B cell (primary cell): ENCODE results near the gene RARS2. TPM values are rescaled to one million over a fixed set of nuclear protein-coding genes. Genes with fewer than 3 reads are reported as not detected.

Source experiments
- ATAC-seq: fragments of 200-7000 bp; cut with Tn5 transposase; one replicate; pipeline ENCODE4 v1.10.0; 2021; ENCODE audit warnings: low read depth, mild to moderate bottlenecking, moderate number of reproducible peaks, moderate library complexity
- CTCF ChIA-PET: fragments of 350-600 bp; sonication (Branson Sonifier 250); formaldehyde crosslinking; loops from one replicate; lab custom pipeline; 2021; ENCODE audit warnings: antibody characterized with exemption, inconsistent platforms; lab: Charles Lee
- POLR2A ChIA-PET: fragments of 350-600 bp; sonication (Branson Sonifier 250); formaldehyde crosslinking; loops from one replicate; lab custom pipeline; 2021; ENCODE audit warnings: antibody characterized with exemption; lab: Charles Lee
- DNase-seq: peaks from one replicate; pipeline ENCODE4 v3.0.0; 2013
- H2AFZ ChIP-seq: 2 replicates; pipeline ENCODE4 v1.6.1; 2012; ENCODE audit warnings: mild to moderate bottlenecking, low read depth, low read length; ENCODE audit not compliant: insufficient read depth, poor library complexity, severe bottlenecking
- H3K27ac ChIP-seq, 2 donors: 1 replicate in 1 of 2; 2 replicates in 1 of 2; pipeline ENCODE4 v1.5.1; 2012 to 2013; ENCODE audit warnings: low read length in 2 of 2, mild to moderate bottlenecking in 2 of 2, moderate library complexity in 1 of 2
- H3K27me3 ChIP-seq, 4 experiments: fragments of 200-600 bp in 1 of 4; sonication (generic) in 1 of 4; replicated peaks in 1 of 4; 1 replicate in 2 of 4; 2 replicates in 2 of 4; pipeline versions ENCODE4 v1.6.1 to v1.7.0; 2013 to 2016; ENCODE audit warnings: low read length in 3 of 4, mild to moderate bottlenecking in 2 of 4, mixed read lengths in 1 of 4, moderate library complexity in 1 of 4; ENCODE audit not compliant: insufficient read depth in 4 of 4, control insufficient read depth in 3 of 4; ENCODE audit errors: control extremely low read depth in 1 of 4
- H3K36me3 ChIP-seq, 2 experiments: replicated peaks in 1 of 2; 1 replicate in 1 of 2; 2 replicates in 1 of 2; pipeline versions ENCODE4 v1.6.1 to v1.7.1; 2013; ENCODE audit warnings: low read length in 1 of 2; ENCODE audit not compliant: insufficient read depth in 2 of 2, control insufficient read depth in 1 of 2; ENCODE audit errors: control extremely low read depth in 1 of 2, extremely low read depth in 1 of 2
- H3K4me1 ChIP-seq, 2 donors: fragments of 200-600 bp in 1 of 2; sonication (generic) in 1 of 2; 1 replicate in 1 of 2; 2 replicates in 1 of 2; pipeline versions ENCODE4 v1.5.1 to v1.6.1; 2013 to 2017; ENCODE audit warnings: low read length in 2 of 2; ENCODE audit not compliant: control insufficient read depth in 2 of 2, insufficient read depth in 2 of 2
- H3K4me2 ChIP-seq: replicated peaks from 2 replicates; pipeline ENCODE3; 2012; ENCODE audit warnings: mild to moderate bottlenecking, low read depth, low read length; ENCODE audit not compliant: poor library complexity, severe bottlenecking
- H3K4me3 ChIP-seq, 5 experiments: fragments of 200-600 bp in 1 of 5; sonication (generic) in 1 of 5; 1 replicate in 3 of 5; 2 replicates in 2 of 5; pipeline versions ENCODE4 v1.5.1 to v1.7.0; 2011 to 2016; ENCODE audit warnings: low read length in 4 of 5, mild to moderate bottlenecking in 4 of 5, low read depth in 2 of 5, control low read depth in 1 of 5, moderate library complexity in 1 of 5; ENCODE audit not compliant: insufficient read depth in 1 of 5; ENCODE audit errors: control extremely low read depth in 1 of 5, extremely low read depth in 1 of 5
- H3K79me2 ChIP-seq: fragments of 200-600 bp; sonication (generic); one replicate; pipeline ENCODE4 v1.6.0; 2016; ENCODE audit warnings: low read length; ENCODE audit not compliant: control insufficient read depth, insufficient read depth
- H3K9ac ChIP-seq: fragments of 200-600 bp; sonication (generic); 2 replicates; pipeline ENCODE4 v1.6.1; 2017; ENCODE audit warnings: mild to moderate bottlenecking, low read length, moderate library complexity
- H3K9me3 ChIP-seq, 3 donors: one replicate each; pipeline versions ENCODE4 v1.6.1 to v1.7.1; 2013; ENCODE audit warnings: low read length in 2 of 3; ENCODE audit not compliant: control insufficient read depth in 2 of 3, insufficient read depth in 1 of 3; ENCODE audit errors: control extremely low read depth in 1 of 3
- H4K20me1 ChIP-seq: 2 replicates; pipeline ENCODE4 v1.6.0; 2012; ENCODE audit warnings: mild to moderate bottlenecking, low read length; ENCODE audit not compliant: insufficient read depth, control insufficient read depth, poor library complexity, severe bottlenecking
- H3K27ac Mint-ChIP-seq: one replicate; pipeline ENCODE4 v1.8.0; 2021; ENCODE audit warnings: mixed read lengths
- H3K27me3 Mint-ChIP-seq: one replicate; pipeline ENCODE4 v1.8.0; 2021; ENCODE audit warnings: mixed read lengths
- H3K4me1 Mint-ChIP-seq: one replicate; pipeline ENCODE4 v1.8.0; 2021; ENCODE audit warnings: mixed read lengths
- H3K4me3 Mint-ChIP-seq: one replicate; pipeline ENCODE4 v1.8.0; 2021; ENCODE audit warnings: mixed read lengths
- H3K9me3 Mint-ChIP-seq: one replicate; pipeline ENCODE4 v1.8.0; 2022; ENCODE audit warnings: mixed read lengths; ENCODE audit not compliant: insufficient read depth
- EZH2 ChIP-seq: IDR thresholded peaks from 2 replicates; pipeline ENCODE4 v1.6.1; 2012; ENCODE audit warnings: borderline replicate concordance, low read depth, mild to moderate bottlenecking, moderate library complexity, low read length; ENCODE audit not compliant: insufficient read depth, poor library complexity, severe bottlenecking
- WGBS: methylation state at CpG from one replicate; pipeline ENCODE4 v1.1.5; 2013; ENCODE audit warnings: missing lambda C conversion rate; ENCODE audit not compliant: insufficient coverage; 5-methylcytosine and 5-hydroxymethylcytosine counted together
- intact Hi-C: fragments of 100-400 bp; cut with micrococcal nuclease; formaldehyde crosslinking; loops from one replicate; pipeline ENCODE4 v1.10.0; 2022
- polyA plus RNA-seq: library from polyadenylated mRNA; depleted of rRNA; stranded (reverse); fragments of >200 nt; gene quantifications from 2 replicates; pipeline ENCODE4 v1.2.3, GENCODE V29; 2012
- total RNA-seq, 2 donors: library from RNA; stranded (reverse); fragments of 120-200 nt in 1 of 2; gene quantifications; 1 replicate in 1 of 2; 2 replicates in 1 of 2; pipeline versions ENCODE4 v1.2.3 to v1.2.4, GENCODE V29; 2013 to 2022
- TF ChIP-seq, protein P1 (sequence below): fragments of 200-600 bp; IDR thresholded peaks from one replicate; pipeline ENCODE4 v1.8.0; 2022; ENCODE audit warnings: antibody characterized with exemption, mild to moderate bottlenecking

RARS2 gene
- total and polyA plus RNA-seq, 2 donors (not counting 1 experiment from before 2014, with no cell fraction given), result 7.1 to 38.7 TPM

DNA sequence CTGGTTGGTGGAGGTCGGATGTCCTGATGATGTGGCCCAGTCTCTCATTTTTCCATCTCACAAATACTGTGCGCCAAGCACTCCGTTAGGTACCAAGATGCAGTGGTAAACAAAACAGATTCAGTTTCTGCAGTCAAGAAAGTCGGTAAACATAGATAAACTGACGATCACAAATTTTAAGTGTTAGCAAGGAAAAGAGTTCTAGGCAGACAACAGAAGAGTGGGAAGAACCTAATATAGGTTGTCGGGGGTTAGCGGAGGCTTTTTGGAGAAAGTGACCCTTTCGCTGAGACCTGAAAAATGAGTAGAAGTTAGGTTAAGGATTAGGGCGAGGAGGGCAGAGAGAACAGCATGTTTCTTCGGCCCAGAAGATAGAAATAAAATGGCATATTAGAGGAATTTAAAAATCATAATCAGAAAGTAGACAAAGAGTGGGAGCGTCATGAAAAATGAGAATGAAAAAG lies 662 bp upstream of the RARS2 start:
- no peak for DNase-seq
- ChIA-PET POLR2A (no interaction called here), CTCF (no interaction called here)
- Mint-ChIP-seq H3K27ac (peak overlapping the region; percentile 88), H3K4me3 (peak overlapping the region; percentile 96), H3K9me3 (no peaks in the 10 kb centered on the region), H3K27me3 (no peaks in the 10 kb centered on the region), H3K4me1 (peaks cover 53% of the 10 kb centered on the region)
- H2AFZ ChIP-seq, result peak overlapping the region; percentile 98
- no peak for ATAC-seq
- H3K4me1 ChIP-seq, result peaks cover 27 to 28% of the 10 kb centered on the region in 2 donors
- peak overlapping the region; percentile 83 for H3K4me2 ChIP-seq
- peaks cover 79% of the 10 kb centered on the region for H3K79me2 ChIP-seq
- H4K20me1 ChIP-seq, result no peaks in the 10 kb centered on the region
- intact Hi-C loops, result loop anchor here (1.0 to 5.0 kb wide), 6 partner anchors 112 to 453 kb away; partner anchors contain the start of genes AKIRIN2, SLC35A1 and ZNF292
- H3K27me3 ChIP-seq, result no peaks in the 10 kb centered on the region
- 9% methylated on average over 9 of the region's 11 CpGs for WGBS
- H3K9me3 ChIP-seq, result no peaks in the 10 kb centered on the region
- H3K4me3 ChIP-seq, result peak overlapping the region; percentile 74 to 100 (median 96)
- TF ChIP-seq, protein P1, sequence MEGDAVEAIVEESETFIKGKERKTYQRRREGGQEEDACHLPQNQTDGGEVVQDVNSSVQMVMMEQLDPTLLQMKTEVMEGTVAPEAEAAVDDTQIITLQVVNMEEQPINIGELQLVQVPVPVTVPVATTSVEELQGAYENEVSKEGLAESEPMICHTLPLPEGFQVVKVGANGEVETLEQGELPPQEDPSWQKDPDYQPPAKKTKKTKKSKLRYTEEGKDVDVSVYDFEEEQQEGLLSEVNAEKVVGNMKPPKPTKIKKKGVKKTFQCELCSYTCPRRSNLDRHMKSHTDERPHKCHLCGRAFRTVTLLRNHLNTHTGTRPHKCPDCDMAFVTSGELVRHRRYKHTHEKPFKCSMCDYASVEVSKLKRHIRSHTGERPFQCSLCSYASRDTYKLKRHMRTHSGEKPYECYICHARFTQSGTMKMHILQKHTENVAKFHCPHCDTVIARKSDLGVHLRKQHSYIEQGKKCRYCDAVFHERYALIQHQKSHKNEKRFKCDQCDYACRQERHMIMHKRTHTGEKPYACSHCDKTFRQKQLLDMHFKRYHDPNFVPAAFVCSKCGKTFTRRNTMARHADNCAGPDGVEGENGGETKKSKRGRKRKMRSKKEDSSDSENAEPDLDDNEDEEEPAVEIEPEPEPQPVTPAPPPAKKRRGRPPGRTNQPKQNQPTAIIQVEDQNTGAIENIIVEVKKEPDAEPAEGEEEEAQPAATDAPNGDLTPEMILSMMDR, result no peak
- TF ChIP-seq EZH2, result no peak
- H3K27ac ChIP-seq, result peak overlapping the region; percentile 78 to 91
- peaks cover 0 to 7% of the 10 kb centered on the region in 2 experiments for H3K36me3 ChIP-seq
- H3K9ac ChIP-seq, result peak overlapping the region; percentile 97

DNA sequence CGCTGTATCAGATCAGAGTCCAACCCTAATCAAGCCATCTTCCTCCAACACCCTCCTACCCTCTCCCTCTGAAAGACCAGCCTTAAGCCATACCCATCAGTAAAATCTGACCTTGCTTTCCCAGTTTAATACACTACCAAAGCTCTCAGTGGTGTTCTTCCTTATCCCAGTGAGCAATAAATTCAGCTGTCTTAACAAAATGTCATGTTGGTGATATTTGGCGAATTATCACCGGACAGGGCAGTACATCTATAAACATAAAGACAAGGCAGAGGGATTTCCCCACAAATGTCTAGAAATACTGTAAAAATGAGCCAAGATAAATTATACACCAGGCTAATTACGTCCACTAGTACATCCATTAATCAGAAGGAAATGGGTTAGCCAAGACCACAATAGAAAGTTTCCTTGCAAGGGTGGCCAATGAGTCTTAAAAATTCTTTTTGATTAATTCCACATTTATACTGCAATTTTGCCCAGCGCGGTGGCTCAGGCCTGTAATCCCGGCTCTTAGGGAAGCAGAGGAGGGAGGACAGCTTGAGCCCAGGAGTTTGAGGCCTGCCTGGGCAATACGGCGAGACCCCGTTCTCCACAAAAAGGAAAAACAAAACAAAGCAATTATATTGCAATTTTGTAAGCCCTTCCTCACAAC lies 905 bp downstream of the RARS2 start:
- peak overlapping the region; percentile 78 to 91 for H3K27ac ChIP-seq
- WGBS, result 80% methylated on average over 3 of the region's 10 CpGs
- peak overlapping the region; percentile 97 for H3K9ac ChIP-seq
- no peak for TF ChIP-seq EZH2
- TF ChIP-seq, protein P1, result no peak
- Mint-ChIP-seq H3K9me3 (no peaks in the 10 kb centered on the region), H3K27me3 (no peaks in the 10 kb centered on the region), H3K27ac (peak overlapping the region; percentile 88), H3K4me3 (peak overlapping the region; percentile 96), H3K4me1 (peaks cover 60% of the 10 kb centered on the region)
- peak overlapping the region; percentile 52 to 100 (median 96) for H3K4me3 ChIP-seq
- peak overlapping the region; percentile 83 for H3K4me2 ChIP-seq
- H3K36me3 ChIP-seq, result peaks cover 0 to 9% of the 10 kb centered on the region in 2 experiments
- ChIA-PET CTCF (interaction anchor here (0.8 to 1.3 kb wide), 3 partner anchors 116 to 649 kb away, joined by 3 to 4 read pairs (median 3); partner anchors contain the start of gene SLC35A1), POLR2A (interaction anchor here (1.0 kb wide), 2 partner anchors 113 to 116 kb away, joined by 3 to 4 read pairs; partner anchors contain the start of genes AKIRIN2 and SLC35A1)
- DNase-seq (no peak), ATAC-seq (no peak)
- intact Hi-C loops, result loop anchor here (5.0 kb wide), 1 partner anchor 182 kb away; the partner anchor contains the start of gene CFAP206
- H2AFZ ChIP-seq, result peak overlapping the region; percentile 98
- no peaks in the 10 kb centered on the region for H3K9me3 ChIP-seq
- peaks cover 93% of the 10 kb centered on the region for H3K79me2 ChIP-seq
- peaks cover 15% of the 10 kb centered on the region for H4K20me1 ChIP-seq
- H3K4me1 ChIP-seq, result peaks cover 27 to 28% of the 10 kb centered on the region in 2 donors
- no peaks in the 10 kb centered on the region for H3K27me3 ChIP-seq
